GM23338 (cell line): Measurements from ENCODE around the gene KHK. TPM values are rescaled to one million over a fixed set of nuclear protein-coding genes. Genes with fewer than 3 reads are reported as not detected.

ENCODE experiments used
- ATAC-seq: fragments of 200-7000 bp; cut with Tn5 transposase; 3 replicates; pipeline ENCODE4 v1.9.1; 2020
- DNase-seq: peaks from one replicate; pipeline ENCODE4 v3.0.0-alpha.2; 2015; ENCODE audit warnings: low spot score
- H2AFZ ChIP-seq: fragments of 200-600 bp; sonication (generic); 2 replicates; pipeline ENCODE4 v1.8.0; 2016; ENCODE audit warnings: antibody characterized with exemption, mild to moderate bottlenecking, moderate library complexity
- H3F3A ChIP-seq: fragments of 200-600 bp; sonication (generic); replicated peaks from 2 replicates; pipeline ENCODE4 v1.8.0; 2017; ENCODE audit warnings: antibody characterized with exemption, mixed run types, low read depth
- H3K27ac ChIP-seq: fragments of 200-600 bp; sonication (generic); 2 replicates; pipeline ENCODE4 v1.6.1; 2016; ENCODE audit warnings: low read depth
- H3K27me3 ChIP-seq: fragments of 200-600 bp; sonication (generic); 2 replicates; pipeline ENCODE4 v1.8.0; 2016; ENCODE audit warnings: mild to moderate bottlenecking, mixed run types, moderate library complexity; ENCODE audit not compliant: insufficient read depth
- H3K36me3 ChIP-seq: fragments of 200-600 bp; sonication (generic); 2 replicates; pipeline ENCODE4 v1.8.0; 2016; ENCODE audit warnings: mild to moderate bottlenecking; ENCODE audit not compliant: insufficient read depth
- H3K4me1 ChIP-seq: fragments of 200-600 bp; sonication (generic); 2 replicates; pipeline ENCODE4 v1.8.0; 2016; ENCODE audit warnings: mild to moderate bottlenecking, moderate library complexity; ENCODE audit not compliant: insufficient read depth
- H3K4me2 ChIP-seq: fragments of 200-600 bp; sonication (generic); 2 replicates; pipeline ENCODE4 v1.7.1; 2017; ENCODE audit warnings: mixed run types
- H3K4me3 ChIP-seq: fragments of 200-600 bp; sonication (generic); 2 replicates; pipeline ENCODE4 v1.6.1; 2016; ENCODE audit warnings: mixed run types
- H3K79me2 ChIP-seq: fragments of 200-600 bp; sonication (generic); replicated peaks from 2 replicates; pipeline ENCODE4 v1.8.0; 2017; ENCODE audit warnings: mild to moderate bottlenecking; ENCODE audit not compliant: insufficient read depth
- H3K9me2 ChIP-seq: fragments of 200-600 bp; sonication (generic); 2 replicates; pipeline ENCODE4 v1.8.0; 2017; ENCODE audit not compliant: insufficient read depth
- H4K20me1 ChIP-seq: fragments of 200-600 bp; sonication (generic); replicated peaks from 2 replicates; pipeline ENCODE4 v1.8.0; 2017; ENCODE audit warnings: mild to moderate bottlenecking; ENCODE audit not compliant: insufficient read depth
- H3K27ac Mint-ChIP-seq: 2 replicates; pipeline ENCODE4 v1.8.0; 2020; ENCODE audit warnings: inconsistent platforms, mild to moderate bottlenecking, moderate library complexity, mixed read lengths
- H3K27me3 Mint-ChIP-seq: 3 replicates; pipeline ENCODE4 v1.8.0; 2022; ENCODE audit warnings: low read depth, mild to moderate bottlenecking, moderate library complexity, mixed read lengths, inconsistent platforms; ENCODE audit not compliant: insufficient read depth, poor library complexity
- H3K36me3 Mint-ChIP-seq: 3 replicates; pipeline ENCODE4 v1.8.0; 2021; ENCODE audit warnings: low read depth, mild to moderate bottlenecking, inconsistent platforms, moderate library complexity, mixed read lengths
- H3K4me1 Mint-ChIP-seq: 3 replicates; pipeline ENCODE4 v1.8.0; 2020; ENCODE audit warnings: mild to moderate bottlenecking, inconsistent platforms, mixed read lengths
- H3K4me3 Mint-ChIP-seq: 3 replicates; pipeline ENCODE4 v1.8.0; 2021; ENCODE audit warnings: moderate library complexity, mild to moderate bottlenecking, inconsistent platforms, mixed read lengths
- H3K9me3 Mint-ChIP-seq: 3 replicates; pipeline ENCODE4 v1.8.0; 2020; ENCODE audit warnings: moderate library complexity, mild to moderate bottlenecking, inconsistent platforms, mixed read lengths
- EZH2 ChIP-seq: fragments of 200-600 bp; sonication (generic); IDR thresholded peaks from one replicate; pipeline ENCODE4 v1.8.0; 2017; ENCODE audit warnings: antibody characterized with exemption, mild to moderate bottlenecking, low read depth; ENCODE audit not compliant: unreplicated experiment
- EZH2phosphoT487 ChIP-seq: fragments of 200-600 bp; sonication (generic); IDR thresholded peaks from one replicate; pipeline ENCODE4 v1.8.1; 2018; ENCODE audit warnings: antibody characterized with exemption; ENCODE audit not compliant: unreplicated experiment
- JUNB ChIP-seq: IDR thresholded peaks from one replicate; pipeline ENCODE4 v1.6.1; 2016; ENCODE audit warnings: antibody characterized with exemption; ENCODE audit not compliant: unreplicated experiment
- ZNF114 ChIP-seq: fragments of 250-450 bp; sonication (Bioruptor Pico); IDR thresholded peaks from 2 replicates; pipeline ENCODE4 v1.5.0; 2020; ENCODE audit warnings: mild to moderate bottlenecking, moderate library complexity
- polyA plus RNA-seq: library from polyadenylated mRNA; unstranded; fragments of >200 nt; fragmentation: Nextera tagmentation; extraction: Ambion mirVana; gene quantifications from 2 replicates; pipeline ENCODE4 v1.2.1, GENCODE V29; 2016
- total RNA-seq: library from RNA; depleted of rRNA; stranded (reverse); fragments of >200 nt; shearing (Covaris generic); gene quantifications from 2 replicates; pipeline ENCODE4 v1.2.3, GENCODE V29; 2014
- TF ChIP-seq, protein P1 (sequence below): IDR thresholded peaks from one replicate; pipeline ENCODE4 v1.6.1; 2018; ENCODE audit warnings: antibody characterized with exemption; ENCODE audit not compliant: unreplicated experiment
- TF ChIP-seq, protein P2 (sequence below), 2 experiments: fragments of 200-600 bp in 1 of 2; sonication (generic) in 1 of 2; conservative IDR thresholded peaks; 2 replicates each; pipeline versions ENCODE4 v1.5.1 to v1.6.1; 2016 to 2017; ENCODE audit warnings: antibody characterized with exemption in 2 of 2, low read depth in 2 of 2, mild to moderate bottlenecking in 2 of 2, moderate library complexity in 1 of 2
- TF ChIP-seq, protein P3 (sequence below): IDR thresholded peaks from 2 replicates; pipeline ENCODE4 v1.6.1; 2016; ENCODE audit warnings: antibody characterized with exemption
- TF ChIP-seq, protein P4 (sequence below): fragments of 250-450 bp; sonication (Bioruptor Pico); IDR thresholded peaks from 2 replicates; pipeline ENCODE4 v1.5.0; 2020; ENCODE audit warnings: mild to moderate bottlenecking, moderate library complexity

Gene KHK
- total and polyA plus RNA-seq, 2 experiments from 2014 or later = 9.7 TPM

DNA sequence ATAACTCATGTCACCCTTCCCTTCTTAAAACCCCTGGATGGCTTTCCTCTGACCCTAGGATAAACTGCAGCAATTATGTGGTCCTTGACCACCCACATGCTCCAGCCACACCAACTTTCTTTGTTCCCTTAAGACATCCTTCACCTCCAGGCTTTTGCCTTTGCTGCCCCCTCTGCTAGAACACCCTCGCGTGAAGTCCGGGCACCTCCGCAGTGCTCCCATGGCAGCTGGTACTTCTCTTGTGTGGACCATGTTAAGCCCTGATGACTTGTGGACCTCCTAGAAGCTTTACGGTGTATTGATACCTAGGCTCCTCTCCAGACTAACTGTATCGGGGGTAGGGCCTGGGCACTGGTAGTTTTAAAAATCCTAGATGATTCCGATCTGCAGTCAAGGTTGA, 36.2 kb downstream of the KHK start (continued):
- TF ChIP-seq, protein P1, sequence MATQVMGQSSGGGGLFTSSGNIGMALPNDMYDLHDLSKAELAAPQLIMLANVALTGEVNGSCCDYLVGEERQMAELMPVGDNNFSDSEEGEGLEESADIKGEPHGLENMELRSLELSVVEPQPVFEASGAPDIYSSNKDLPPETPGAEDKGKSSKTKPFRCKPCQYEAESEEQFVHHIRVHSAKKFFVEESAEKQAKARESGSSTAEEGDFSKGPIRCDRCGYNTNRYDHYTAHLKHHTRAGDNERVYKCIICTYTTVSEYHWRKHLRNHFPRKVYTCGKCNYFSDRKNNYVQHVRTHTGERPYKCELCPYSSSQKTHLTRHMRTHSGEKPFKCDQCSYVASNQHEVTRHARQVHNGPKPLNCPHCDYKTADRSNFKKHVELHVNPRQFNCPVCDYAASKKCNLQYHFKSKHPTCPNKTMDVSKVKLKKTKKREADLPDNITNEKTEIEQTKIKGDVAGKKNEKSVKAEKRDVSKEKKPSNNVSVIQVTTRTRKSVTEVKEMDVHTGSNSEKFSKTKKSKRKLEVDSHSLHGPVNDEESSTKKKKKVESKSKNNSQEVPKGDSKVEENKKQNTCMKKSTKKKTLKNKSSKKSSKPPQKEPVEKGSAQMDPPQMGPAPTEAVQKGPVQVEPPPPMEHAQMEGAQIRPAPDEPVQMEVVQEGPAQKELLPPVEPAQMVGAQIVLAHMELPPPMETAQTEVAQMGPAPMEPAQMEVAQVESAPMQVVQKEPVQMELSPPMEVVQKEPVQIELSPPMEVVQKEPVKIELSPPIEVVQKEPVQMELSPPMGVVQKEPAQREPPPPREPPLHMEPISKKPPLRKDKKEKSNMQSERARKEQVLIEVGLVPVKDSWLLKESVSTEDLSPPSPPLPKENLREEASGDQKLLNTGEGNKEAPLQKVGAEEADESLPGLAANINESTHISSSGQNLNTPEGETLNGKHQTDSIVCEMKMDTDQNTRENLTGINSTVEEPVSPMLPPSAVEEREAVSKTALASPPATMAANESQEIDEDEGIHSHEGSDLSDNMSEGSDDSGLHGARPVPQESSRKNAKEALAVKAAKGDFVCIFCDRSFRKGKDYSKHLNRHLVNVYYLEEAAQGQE = no peak
- TF ChIP-seq ZNF114 (CRISPR knock-in tag) (no peak), EZH2phosphoT487 (no peak), EZH2 (no peak), JUNB (no peak)
- TF ChIP-seq, protein P2, sequence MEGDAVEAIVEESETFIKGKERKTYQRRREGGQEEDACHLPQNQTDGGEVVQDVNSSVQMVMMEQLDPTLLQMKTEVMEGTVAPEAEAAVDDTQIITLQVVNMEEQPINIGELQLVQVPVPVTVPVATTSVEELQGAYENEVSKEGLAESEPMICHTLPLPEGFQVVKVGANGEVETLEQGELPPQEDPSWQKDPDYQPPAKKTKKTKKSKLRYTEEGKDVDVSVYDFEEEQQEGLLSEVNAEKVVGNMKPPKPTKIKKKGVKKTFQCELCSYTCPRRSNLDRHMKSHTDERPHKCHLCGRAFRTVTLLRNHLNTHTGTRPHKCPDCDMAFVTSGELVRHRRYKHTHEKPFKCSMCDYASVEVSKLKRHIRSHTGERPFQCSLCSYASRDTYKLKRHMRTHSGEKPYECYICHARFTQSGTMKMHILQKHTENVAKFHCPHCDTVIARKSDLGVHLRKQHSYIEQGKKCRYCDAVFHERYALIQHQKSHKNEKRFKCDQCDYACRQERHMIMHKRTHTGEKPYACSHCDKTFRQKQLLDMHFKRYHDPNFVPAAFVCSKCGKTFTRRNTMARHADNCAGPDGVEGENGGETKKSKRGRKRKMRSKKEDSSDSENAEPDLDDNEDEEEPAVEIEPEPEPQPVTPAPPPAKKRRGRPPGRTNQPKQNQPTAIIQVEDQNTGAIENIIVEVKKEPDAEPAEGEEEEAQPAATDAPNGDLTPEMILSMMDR (conservative IDR thresholded peaks at IDR 0.05; ENCODE audit: low read depth in 2 of 2) = no peak
- TF ChIP-seq, protein P3, sequence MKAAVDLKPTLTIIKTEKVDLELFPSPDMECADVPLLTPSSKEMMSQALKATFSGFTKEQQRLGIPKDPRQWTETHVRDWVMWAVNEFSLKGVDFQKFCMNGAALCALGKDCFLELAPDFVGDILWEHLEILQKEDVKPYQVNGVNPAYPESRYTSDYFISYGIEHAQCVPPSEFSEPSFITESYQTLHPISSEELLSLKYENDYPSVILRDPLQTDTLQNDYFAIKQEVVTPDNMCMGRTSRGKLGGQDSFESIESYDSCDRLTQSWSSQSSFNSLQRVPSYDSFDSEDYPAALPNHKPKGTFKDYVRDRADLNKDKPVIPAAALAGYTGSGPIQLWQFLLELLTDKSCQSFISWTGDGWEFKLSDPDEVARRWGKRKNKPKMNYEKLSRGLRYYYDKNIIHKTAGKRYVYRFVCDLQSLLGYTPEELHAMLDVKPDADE = no peak

DNA sequence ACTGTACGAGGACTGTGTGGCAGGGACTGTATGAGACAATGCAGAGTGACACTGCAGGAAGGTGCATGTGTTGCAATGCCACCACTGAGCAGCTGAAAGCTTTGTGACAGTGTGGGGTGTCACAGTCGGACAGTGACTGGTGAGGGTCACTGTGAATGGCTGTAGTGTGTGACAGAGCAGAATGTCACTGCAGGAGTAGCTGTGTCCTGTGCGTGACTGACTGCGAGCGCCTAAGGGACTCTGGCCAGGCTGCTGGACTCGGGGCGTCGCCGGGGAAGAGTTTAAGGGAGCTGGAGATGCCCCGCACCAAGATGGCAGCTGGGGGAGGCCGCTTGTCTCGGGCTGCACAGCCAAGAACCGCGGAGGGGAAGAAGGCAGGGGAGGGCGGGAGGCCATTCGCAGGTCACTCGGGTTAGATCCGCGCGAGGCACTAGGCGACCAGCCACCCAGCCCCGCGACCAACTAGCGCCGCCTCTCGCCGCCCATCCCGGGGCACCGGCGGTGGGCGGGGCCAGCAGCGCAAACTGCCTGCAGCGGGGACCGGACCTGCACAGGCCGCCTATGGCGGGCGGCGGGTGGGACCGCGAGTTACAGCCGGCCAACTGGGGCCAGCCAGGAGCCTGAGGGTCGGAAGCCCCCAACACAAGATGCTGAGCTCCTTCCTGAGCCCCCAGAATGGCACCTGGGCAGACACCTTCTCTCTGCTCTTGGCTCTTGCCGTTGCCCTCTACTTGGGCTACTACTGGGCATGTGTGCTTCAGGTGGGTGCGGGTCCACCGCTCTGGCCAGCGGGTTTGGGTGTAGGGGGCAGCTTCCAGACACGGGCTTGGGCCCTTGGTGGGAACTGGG, 37.0 kb downstream of the KHK start, which contains the start of gene ABHD1:
TSS of gene ABHD1 (plus strand) at position 514 of the 849 bp plus-strand sequence. CDS start at position 648, 134 bp downstream.
- H4K20me1 ChIP-seq = no peaks in the 10 kb centered on the region
- DNase-seq = peak; percentile 69
- peak; percentile 90 for ATAC-seq
- peak within 1 kb of the TSS; percentile 70 for H3K4me3 ChIP-seq
- H3K27me3 Mint-ChIP-seq = peaks cover 45% of the 10 kb centered on the region
- H3K4me1 ChIP-seq = peaks cover 14% of the 10 kb centered on the region
- no peaks in the 10 kb centered on the region for H3K9me2 ChIP-seq
- H3K4me3 Mint-ChIP-seq = peak within 1 kb of the TSS; percentile 85
- H3K4me2 ChIP-seq = peak within 1 kb of the TSS; percentile 90
- H3K79me2 ChIP-seq = no peaks in the 10 kb centered on the region
- peaks cover 56% of the 10 kb centered on the region for H3K27me3 ChIP-seq
- no peaks in the 10 kb centered on the region for H3K36me3 ChIP-seq
- H3F3A ChIP-seq = peaks cover 3% of the 10 kb centered on the region; the same call in 1 of the 2 replicates
- H3K27ac ChIP-seq = no peak within 1 kb of the TSS
- no peaks in the 10 kb centered on the region for H3K9me3 Mint-ChIP-seq
- no peak within 1 kb of the TSS for H3K27ac Mint-ChIP-seq
- peak within 1 kb of the TSS; percentile 98 for H2AFZ ChIP-seq
- no peaks in the 10 kb centered on the region; the same call in 2 of the 3 replicates for H3K36me3 Mint-ChIP-seq
- H3K4me1 Mint-ChIP-seq = peaks cover 16% of the 10 kb centered on the region
- TF ChIP-seq, protein P3 = no peak
- TF ChIP-seq, protein P4, sequence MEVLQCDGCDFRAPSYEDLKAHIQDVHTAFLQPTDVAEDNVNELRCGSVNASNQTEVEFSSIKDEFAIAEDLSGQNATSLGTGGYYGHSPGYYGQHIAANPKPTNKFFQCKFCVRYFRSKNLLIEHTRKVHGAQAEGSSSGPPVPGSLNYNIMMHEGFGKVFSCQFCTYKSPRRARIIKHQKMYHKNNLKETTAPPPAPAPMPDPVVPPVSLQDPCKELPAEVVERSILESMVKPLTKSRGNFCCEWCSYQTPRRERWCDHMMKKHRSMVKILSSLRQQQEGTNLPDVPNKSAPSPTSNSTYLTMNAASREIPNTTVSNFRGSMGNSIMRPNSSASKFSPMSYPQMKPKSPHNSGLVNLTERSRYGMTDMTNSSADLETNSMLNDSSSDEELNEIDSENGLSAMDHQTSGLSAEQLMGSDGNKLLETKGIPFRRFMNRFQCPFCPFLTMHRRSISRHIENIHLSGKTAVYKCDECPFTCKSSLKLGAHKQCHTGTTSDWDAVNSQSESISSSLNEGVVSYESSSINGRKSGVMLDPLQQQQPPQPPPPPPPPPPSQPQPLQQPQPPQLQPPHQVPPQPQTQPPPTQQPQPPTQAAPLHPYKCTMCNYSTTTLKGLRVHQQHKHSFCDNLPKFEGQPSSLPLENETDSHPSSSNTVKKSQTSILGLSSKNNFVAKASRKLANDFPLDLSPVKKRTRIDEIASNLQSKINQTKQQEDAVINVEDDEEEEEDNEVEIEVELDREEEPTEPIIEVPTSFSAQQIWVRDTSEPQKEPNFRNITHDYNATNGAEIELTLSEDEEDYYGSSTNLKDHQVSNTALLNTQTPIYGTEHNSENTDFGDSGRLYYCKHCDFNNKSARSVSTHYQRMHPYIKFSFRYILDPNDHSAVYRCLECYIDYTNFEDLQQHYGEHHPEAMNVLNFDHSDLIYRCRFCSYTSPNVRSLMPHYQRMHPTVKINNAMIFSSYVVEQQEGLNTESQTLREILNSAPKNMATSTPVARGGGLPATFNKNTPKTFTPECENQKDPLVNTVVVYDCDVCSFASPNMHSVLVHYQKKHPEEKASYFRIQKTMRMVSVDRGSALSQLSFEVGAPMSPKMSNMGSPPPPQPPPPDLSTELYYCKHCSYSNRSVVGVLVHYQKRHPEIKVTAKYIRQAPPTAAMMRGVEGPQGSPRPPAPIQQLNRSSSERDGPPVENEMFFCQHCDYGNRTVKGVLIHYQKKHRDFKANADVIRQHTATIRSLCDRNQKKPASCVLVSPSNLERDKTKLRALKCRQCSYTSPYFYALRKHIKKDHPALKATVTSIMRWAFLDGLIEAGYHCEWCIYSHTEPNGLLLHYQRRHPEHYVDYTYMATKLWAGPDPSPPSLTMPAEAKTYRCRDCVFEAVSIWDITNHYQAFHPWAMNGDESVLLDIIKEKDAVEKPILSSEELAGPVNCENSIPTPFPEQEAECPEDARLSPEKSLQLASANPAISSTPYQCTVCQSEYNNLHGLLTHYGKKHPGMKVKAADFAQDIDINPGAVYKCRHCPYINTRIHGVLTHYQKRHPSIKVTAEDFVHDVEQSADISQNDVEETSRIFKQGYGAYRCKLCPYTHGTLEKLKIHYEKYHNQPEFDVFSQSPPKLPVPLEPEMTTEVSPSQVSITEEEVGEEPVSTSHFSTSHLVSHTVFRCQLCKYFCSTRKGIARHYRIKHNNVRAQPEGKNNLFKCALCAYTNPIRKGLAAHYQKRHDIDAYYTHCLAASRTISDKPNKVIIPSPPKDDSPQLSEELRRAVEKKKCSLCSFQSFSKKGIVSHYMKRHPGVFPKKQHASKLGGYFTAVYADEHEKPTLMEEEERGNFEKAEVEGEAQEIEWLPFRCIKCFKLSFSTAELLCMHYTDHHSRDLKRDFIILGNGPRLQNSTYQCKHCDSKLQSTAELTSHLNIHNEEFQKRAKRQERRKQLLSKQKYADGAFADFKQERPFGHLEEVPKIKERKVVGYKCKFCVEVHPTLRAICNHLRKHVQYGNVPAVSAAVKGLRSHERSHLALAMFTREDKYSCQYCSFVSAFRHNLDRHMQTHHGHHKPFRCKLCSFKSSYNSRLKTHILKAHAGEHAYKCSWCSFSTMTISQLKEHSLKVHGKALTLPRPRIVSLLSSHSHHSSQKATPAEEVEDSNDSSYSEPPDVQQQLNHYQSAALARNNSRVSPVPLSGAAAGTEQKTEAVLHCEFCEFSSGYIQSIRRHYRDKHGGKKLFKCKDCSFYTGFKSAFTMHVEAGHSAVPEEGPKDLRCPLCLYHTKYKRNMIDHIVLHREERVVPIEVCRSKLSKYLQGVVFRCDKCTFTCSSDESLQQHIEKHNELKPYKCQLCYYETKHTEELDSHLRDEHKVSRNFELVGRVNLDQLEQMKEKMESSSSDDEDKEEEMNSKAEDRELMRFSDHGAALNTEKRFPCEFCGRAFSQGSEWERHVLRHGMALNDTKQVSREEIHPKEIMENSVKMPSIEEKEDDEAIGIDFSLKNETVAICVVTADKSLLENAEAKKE (CRISPR knock-in tag) = no peak
- no peak for TF ChIP-seq ZNF114 (CRISPR knock-in tag)
